AG09309 (cell line): ENCODE data around the gene JCAD.
A peak's percentile ranks its signal among the peaks of the same experiment; 100 is the strongest.

Experiments used
- DNase-seq: peaks from one replicate; pipeline ENCODE4 v3.0.0-alpha.2; 2010; ENCODE audit warnings: low read depth
- H3K4me3 ChIP-seq: 2 replicates; pipeline ENCODE4 v1.5.1; 2011; ENCODE audit warnings: mild to moderate bottlenecking, low read depth, low read length, moderate library complexity; ENCODE audit not compliant: control insufficient read depth
- CTCF ChIP-seq: IDR thresholded peaks from 2 replicates; pipeline ENCODE4 v1.5.1; 2011; ENCODE audit warnings: mild to moderate bottlenecking, low read depth, low read length, inconsistent platforms; ENCODE audit not compliant: insufficient read depth, control insufficient read depth; ENCODE audit errors: missing control alignments

JCAD gene

GRCh38 chr10:30056767-30057355, 2.5 kb downstream of the JCAD start:
- H3K4me3 ChIP-seq, result peak overlapping the region; percentile 11
- no peak for TF ChIP-seq CTCF
- no peak for DNase-seq

GRCh38 chr10:30056281-30056680, 3.1 kb downstream of the JCAD start:
- no peak for TF ChIP-seq CTCF
- H3K4me3 ChIP-seq, result no peak overlapping the region
- DNase-seq, result no peak

DNA sequence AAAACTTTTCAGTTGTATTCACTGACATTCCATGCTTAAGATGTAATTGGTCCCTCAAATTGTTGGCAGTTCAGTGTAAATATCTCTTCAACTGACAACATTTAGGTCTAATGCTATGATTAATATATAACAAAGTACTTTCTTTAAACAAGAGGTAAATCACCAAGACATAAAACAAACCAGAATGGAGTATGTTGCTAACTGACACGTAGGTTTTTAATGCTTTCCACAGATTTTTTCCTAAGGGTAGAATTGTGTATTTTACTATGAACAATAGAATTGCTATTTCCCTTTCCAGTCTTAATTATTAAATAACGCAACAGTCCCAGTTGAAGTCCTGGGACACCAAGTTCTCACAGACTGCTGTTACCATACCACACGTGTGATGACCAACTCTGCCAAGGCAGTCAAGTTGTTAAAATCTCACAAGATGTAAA, 4.1 kb downstream of the JCAD start:
- no peak overlapping the region for H3K4me3 ChIP-seq
- DNase-seq, result no peak
- no peak for TF ChIP-seq CTCF

- no peak overlapping the region for H3K4me3 ChIP-seq
- no peak for DNase-seq
- TF ChIP-seq CTCF, result no peak
Observed at GRCh38 chr10:30052062-30052461, 7.3 kb downstream of the JCAD start.

DNA sequence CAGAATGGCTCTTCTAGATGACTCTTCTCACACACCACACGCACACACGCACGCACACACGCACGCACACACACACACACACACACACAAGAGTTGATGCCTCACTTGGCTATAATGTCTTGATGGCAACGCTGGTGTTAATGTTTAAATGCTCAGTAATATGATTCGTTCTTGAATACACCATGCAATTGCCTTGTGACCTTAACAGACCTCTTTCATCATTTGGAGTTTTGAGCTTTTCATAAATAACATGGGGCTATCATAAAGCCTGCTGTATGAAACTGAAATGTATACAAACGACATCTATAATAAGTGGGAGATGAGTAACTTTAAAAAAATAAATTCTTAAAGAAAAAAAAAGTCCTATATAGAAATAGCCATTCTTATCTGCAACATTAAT, 8.2 kb downstream of the JCAD start:
- TF ChIP-seq CTCF, result no peak
- no peak overlapping the region for H3K4me3 ChIP-seq
- no peak for DNase-seq

DNA sequence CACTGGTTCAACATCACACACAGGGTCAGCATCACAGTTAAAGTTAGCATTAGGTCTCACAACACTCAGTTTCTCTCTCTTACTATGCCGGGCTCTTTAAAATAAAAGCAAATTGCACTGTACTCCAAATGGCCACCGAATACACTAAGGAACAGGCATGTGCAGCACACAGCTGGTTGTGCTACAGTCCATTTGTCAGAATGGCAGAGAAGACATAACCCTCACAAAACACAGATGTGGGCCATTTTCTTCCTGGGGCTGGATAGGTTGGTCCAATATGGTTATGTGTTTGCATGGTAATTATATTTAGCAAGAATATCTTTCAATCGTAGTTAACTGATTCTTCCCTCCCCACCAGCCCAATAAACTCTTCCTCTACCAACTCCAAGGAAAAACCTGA, 9.0 kb downstream of the JCAD start:
- TF ChIP-seq CTCF, result no peak
- no peak for DNase-seq
- H3K4me3 ChIP-seq, result no peak overlapping the region
